ENCODE data around the gene GATAD2A.

- TF ChIP-seq CTCF (IDR thresholded peaks at IDR 0.05) = no peak
- TF ChIP-seq POLR2A (IDR thresholded peaks at IDR 0.05) = no peak
These were observed 52.8 kb downstream of the GATAD2A start for GRCh38 chr19:19458110-19458816.

All from Peyer's patch (tissue), 4 donors.